ENCODE measurements around the gene C9. TPM values are rescaled to one million over a fixed set of nuclear protein-coding genes. Genes with fewer than 3 reads are reported as not detected.

The C9 gene
- total RNA-seq, 2 experiments from 2014 or later = not detected

DNA sequence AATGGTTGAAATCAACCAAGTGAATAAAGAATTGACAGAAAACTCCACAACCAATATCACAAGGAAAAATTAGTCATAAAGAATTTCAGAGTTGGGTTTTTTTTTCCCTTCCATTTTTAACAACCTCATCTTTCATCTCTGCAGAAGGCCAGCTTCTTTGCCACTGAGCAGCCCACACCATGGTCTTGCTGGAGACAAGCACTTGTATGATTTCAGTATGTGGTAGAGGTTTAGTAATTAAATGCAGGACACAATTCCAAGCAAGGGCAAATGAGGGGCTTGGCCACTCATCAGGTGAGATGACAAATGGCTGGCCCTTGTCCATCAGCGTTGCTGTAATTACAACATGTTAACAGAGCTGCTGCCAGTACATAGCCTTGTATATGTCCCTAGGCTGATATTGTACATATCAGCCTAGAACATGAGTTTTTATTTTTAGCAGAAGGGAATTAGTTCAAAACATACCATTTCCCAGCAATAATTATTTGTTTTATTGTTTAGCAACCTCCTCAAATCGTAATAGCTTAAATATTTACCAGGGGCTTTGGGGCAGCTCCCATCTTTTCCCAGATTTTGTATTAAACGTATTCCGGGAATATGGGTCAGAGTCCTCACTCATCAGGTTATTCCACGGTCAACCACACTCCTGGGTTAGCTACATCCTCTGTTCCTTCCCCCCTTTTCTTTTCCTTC is 5.0 kb upstream of the C9 start:
- H3K27me3 Mint-ChIP-seq = no peaks in the 10 kb centered on the region
- no peak overlapping the region for H3K27ac Mint-ChIP-seq
- H3K4me1 Mint-ChIP-seq (ENCODE audit: low read depth) = peaks cover 3% of the 10 kb centered on the region
- no peaks in the 10 kb centered on the region for H3K9me3 Mint-ChIP-seq
- no peak overlapping the region for H3K4me3 Mint-ChIP-seq
- ChIA-PET POLR2A (interaction anchor here (1.0 kb wide), 1 partner anchor 30 kb away, joined by 3 read pairs; no protein-coding TSS in a partner anchor), CTCF (interaction anchor here (1.7 kb wide), 2 partner anchors 152 to 928 kb away, joined by 4 to 5 read pairs; no protein-coding TSS in a partner anchor)
- no peaks in the 10 kb centered on the region for H3K36me3 Mint-ChIP-seq
- intact Hi-C loops (cut with micrococcal nuclease) = no loop called here
- DNase-seq = no peak

DNA sequence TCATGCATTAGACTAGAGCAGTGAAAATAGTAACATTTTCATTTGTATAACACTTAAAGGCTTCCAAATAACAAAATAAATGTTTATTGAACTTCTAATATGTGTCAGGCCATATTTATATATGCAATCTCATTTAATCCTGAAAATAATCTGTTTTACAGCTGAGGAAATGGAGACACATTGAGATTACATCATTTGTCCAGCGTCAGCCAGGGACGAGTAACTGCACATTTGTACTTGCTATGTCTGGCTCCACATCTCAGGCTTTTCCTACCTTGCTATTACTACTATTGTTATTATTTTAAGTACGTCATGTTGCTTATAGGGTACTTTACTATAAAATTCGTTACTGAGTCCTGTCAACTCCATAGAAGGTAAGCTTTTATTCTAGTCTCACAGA is 3.8 kb upstream of the C9 start:
- ChIA-PET POLR2A (no interaction called here), CTCF (interaction anchor here (0.7 to 1.7 kb wide), 3 partner anchors 8 to 150 kb away, joined by 3 to 5 read pairs (median 4); partner anchors contain the start of gene DAB2)
- DNase-seq = no peak
- no peaks in the 10 kb centered on the region for H3K27me3 Mint-ChIP-seq
- no peaks in the 10 kb centered on the region for H3K36me3 Mint-ChIP-seq
- no peak overlapping the region for H3K27ac Mint-ChIP-seq
- no peak overlapping the region for H3K4me3 Mint-ChIP-seq
- peaks cover 3% of the 10 kb centered on the region for H3K4me1 Mint-ChIP-seq (ENCODE audit: low read depth)
- intact Hi-C loops (cut with micrococcal nuclease) = no loop called here
- no peaks in the 10 kb centered on the region for H3K9me3 Mint-ChIP-seq

DNA sequence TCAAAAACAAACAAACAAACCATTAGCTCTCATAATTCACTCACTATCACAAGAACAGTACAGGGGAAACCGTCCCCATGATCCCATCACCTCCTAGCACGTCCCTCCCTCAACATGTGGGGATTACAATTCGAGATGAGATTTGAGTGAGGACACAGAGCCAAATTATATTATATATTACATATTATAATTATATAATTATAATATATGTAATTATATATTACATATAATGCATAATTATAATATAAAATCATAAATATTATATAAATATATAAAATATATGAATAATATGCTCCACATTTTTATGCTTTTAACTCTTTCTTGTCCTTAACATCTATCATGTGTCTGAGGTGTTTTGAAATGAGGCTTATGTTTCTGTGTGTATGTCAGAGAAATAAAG is 3.4 kb upstream of the C9 start:
- Mint-ChIP-seq H3K36me3 (no peaks in the 10 kb centered on the region), H3K4me1 (ENCODE audit: low read depth) (peaks cover 3% of the 10 kb centered on the region), H3K27me3 (no peaks in the 10 kb centered on the region), H3K27ac (no peak overlapping the region), H3K9me3 (no peaks in the 10 kb centered on the region), H3K4me3 (no peak overlapping the region)
- CTCF ChIA-PET = interaction anchor here (1.2 kb wide), 1 partner anchor 9 kb away, joined by 4 read pairs; no protein-coding TSS in a partner anchor
- intact Hi-C loops (cut with micrococcal nuclease) = no loop called here
- POLR2A ChIA-PET = no interaction called here
- no peak for DNase-seq

DNA sequence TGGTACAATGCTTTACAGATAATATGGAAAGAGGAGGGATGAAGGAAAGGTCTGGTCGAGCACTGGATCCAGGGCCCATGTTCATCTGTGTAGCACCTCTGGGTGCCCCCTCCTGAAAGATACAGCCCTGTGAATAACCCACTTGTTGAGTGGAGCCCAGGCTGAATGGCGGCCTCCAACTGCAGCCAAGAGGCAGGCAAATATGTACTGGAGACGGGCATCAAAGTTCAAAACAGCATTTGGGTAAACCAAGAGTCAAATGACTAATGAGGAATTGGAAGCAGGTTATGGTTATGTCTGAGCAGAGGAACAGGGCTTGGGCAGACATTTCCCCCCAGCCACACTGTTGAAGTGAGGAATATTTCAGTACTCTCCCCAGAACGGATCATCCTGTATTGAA is 1.1 kb downstream of the C9 start:
- no peak for DNase-seq
- no peaks in the 10 kb centered on the region for H3K27me3 Mint-ChIP-seq
- H3K36me3 Mint-ChIP-seq = no peaks in the 10 kb centered on the region
- H3K27ac Mint-ChIP-seq = no peak overlapping the region
- POLR2A ChIA-PET = no interaction called here
- peaks cover 7% of the 10 kb centered on the region for H3K4me1 Mint-ChIP-seq (ENCODE audit: low read depth)
- CTCF ChIA-PET = interaction anchor here (1.2 kb wide), 1 partner anchor 13 kb away, joined by 6 read pairs; no protein-coding TSS in a partner anchor
- no peaks in the 10 kb centered on the region for H3K9me3 Mint-ChIP-seq
- no peak overlapping the region for H3K4me3 Mint-ChIP-seq
- intact Hi-C loops (cut with micrococcal nuclease) = no loop called here

DNA sequence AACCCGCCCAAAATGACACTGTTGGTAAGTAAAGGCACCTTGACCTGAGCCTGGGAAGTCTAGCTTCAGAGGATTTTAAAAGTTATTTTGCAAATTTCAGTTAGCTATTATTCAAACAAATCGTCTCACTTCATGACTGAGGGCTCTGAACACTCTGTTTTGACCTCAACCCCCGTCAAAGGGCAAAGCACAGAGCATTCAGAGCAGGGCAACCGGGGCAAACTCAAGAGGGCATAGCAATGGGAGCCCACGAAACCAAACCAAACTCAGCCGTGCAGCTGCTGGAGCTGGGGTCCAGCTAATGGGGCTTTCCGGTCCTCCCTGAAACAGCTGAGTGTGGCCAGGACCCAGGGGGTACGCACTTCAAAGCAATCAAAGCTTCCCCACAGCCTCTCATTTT is 1.6 kb downstream of the C9 start:
- CTCF ChIA-PET = interaction anchor here (1.2 kb wide), 1 partner anchor 13 kb away, joined by 6 read pairs; no protein-coding TSS in a partner anchor
- H3K4me1 Mint-ChIP-seq (ENCODE audit: low read depth) = peaks cover 7% of the 10 kb centered on the region
- no peak overlapping the region for H3K27ac Mint-ChIP-seq
- intact Hi-C loops (cut with micrococcal nuclease) = no loop called here
- DNase-seq = no peak
- POLR2A ChIA-PET = no interaction called here
- no peaks in the 10 kb centered on the region for H3K27me3 Mint-ChIP-seq
- no peaks in the 10 kb centered on the region for H3K36me3 Mint-ChIP-seq
- no peak overlapping the region for H3K4me3 Mint-ChIP-seq
- no peaks in the 10 kb centered on the region for H3K9me3 Mint-ChIP-seq

DNA sequence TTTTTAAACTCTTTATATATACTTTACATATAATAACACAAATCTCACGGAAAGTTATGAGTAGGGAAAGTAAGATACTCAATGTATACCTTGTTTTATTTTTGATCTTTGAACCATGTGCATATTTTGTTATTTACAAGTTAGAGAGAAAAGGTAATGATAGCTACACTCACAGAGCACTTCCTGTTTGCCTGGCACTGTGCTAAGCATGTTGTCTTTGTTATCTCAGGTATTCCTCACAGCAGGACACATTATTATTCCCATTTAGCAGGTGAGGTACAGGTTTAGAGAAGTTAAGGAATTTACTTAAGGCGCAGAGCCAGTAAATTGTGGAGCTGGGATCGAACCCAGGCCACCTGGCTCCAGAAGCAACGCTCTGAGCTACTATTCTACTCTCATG is 3.0 kb downstream of the C9 start:
- ChIA-PET POLR2A (no interaction called here), CTCF (interaction anchor here (1.6 kb wide), 1 partner anchor 10 kb away, joined by 5 read pairs; no protein-coding TSS in a partner anchor)
- H3K27ac Mint-ChIP-seq = no peak overlapping the region
- H3K4me3 Mint-ChIP-seq = no peak overlapping the region
- H3K4me1 Mint-ChIP-seq (ENCODE audit: low read depth) = peaks cover 7% of the 10 kb centered on the region
- no peaks in the 10 kb centered on the region for H3K9me3 Mint-ChIP-seq
- no peaks in the 10 kb centered on the region for H3K36me3 Mint-ChIP-seq
- no peaks in the 10 kb centered on the region for H3K27me3 Mint-ChIP-seq
- intact Hi-C loops (cut with micrococcal nuclease) = no loop called here
- DNase-seq = no peak

DNA sequence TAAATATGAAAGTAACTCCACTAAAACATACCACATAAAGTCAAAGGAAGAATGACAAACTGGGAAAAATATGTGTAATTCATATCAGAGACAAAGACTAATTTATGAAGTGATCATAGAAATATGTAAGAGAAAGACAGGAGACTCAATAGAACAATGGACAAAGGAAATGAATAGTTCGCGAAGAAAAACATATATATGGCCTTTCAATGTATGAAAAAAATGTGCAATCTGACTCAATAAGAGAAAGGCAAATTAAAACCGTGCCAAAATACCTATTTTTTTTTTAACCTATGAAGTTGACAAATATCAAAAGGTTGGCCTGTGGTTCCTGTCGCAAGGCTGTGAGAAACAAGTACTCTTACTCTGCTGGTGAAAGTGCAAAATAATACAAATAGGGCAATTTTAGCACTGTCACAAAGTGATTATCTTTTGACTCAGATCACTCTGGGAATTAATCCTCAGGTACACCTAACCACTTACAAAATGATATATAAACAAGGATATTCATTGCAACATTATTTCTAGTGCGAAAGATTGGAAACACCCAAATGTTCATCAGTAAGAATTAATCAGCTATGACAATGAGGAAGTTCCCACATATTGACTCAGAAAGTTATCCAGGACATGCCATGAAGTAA is 3.7 kb downstream of the C9 start:
- Mint-ChIP-seq H3K9me3 (no peaks in the 10 kb centered on the region), H3K27ac (no peak overlapping the region), H3K4me3 (no peak overlapping the region), H3K36me3 (no peaks in the 10 kb centered on the region), H3K4me1 (ENCODE audit: low read depth) (peaks cover 7% of the 10 kb centered on the region), H3K27me3 (no peaks in the 10 kb centered on the region)
- peak; percentile 14 for DNase-seq
- POLR2A ChIA-PET = no interaction called here
- CTCF ChIA-PET = interaction anchor here (1.6 kb wide), 1 partner anchor 11 kb away, joined by 5 read pairs; no protein-coding TSS in a partner anchor
- intact Hi-C loops (cut with micrococcal nuclease) = no loop called here

DNA sequence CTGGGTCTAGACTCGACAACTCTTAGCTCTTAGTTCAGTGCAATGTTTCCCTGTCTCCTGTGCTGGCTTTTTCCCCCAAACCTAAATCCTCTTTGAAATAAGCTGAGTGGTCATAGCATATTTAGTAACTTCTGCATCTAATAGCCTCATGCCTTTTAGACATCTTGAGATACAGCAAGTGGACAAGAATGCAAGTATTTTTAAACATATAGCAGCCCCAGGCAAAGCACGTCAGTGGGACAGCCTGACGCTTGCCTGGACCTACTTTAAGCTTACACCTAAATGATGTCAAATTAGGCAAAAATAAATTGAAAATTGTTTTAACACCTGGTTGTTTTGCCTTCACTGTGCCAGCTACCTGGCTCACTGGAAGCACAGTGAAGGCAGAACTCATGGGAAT is 8.0 kb downstream of the C9 start:
- ChIA-PET CTCF (interaction anchor here (1.7 kb wide), 1 partner anchor 20 kb away, joined by 6 read pairs; no protein-coding TSS in a partner anchor), POLR2A (no interaction called here)
- no peaks in the 10 kb centered on the region for H3K27me3 Mint-ChIP-seq
- intact Hi-C loops (cut with micrococcal nuclease) = no loop called here
- DNase-seq = no peak
- peaks cover 13% of the 10 kb centered on the region for H3K9me3 Mint-ChIP-seq
- no peaks in the 10 kb centered on the region for H3K36me3 Mint-ChIP-seq
- H3K27ac Mint-ChIP-seq = no peak overlapping the region
- peaks cover 7% of the 10 kb centered on the region for H3K4me1 Mint-ChIP-seq (ENCODE audit: low read depth)
- H3K4me3 Mint-ChIP-seq = no peak overlapping the region

DNA sequence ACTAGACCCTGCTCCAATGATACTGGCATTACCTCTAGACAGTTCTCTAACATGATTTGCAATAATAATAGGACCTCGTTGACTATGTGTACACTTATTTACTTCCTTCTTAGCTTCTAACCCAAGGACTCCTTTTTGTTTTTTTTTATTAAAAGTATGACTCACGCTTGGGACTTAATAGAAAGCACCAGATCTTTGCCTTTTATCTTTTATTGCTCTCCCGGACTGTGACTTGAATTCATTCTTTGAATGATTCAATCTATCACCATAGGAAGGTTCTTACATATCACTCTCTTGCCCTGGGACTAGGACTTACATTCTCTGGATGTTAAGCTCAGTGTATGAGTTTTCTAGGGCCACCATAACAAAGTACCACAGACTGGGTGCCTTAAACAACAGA is 9.0 kb downstream of the C9 start:
- H3K36me3 Mint-ChIP-seq = no peaks in the 10 kb centered on the region
- DNase-seq = no peak
- POLR2A ChIA-PET = no interaction called here
- H3K4me1 Mint-ChIP-seq (ENCODE audit: low read depth) = peaks cover under 1% of the 10 kb centered on the region
- no peaks in the 10 kb centered on the region for H3K27me3 Mint-ChIP-seq
- intact Hi-C loops (cut with micrococcal nuclease) = no loop called here
- H3K27ac Mint-ChIP-seq = no peak overlapping the region
- CTCF ChIA-PET = interaction anchor here (1.7 kb wide), 1 partner anchor 21 kb away, joined by 6 read pairs; no protein-coding TSS in a partner anchor
- peaks cover 22% of the 10 kb centered on the region for H3K9me3 Mint-ChIP-seq
- H3K4me3 Mint-ChIP-seq = no peak overlapping the region

DNA sequence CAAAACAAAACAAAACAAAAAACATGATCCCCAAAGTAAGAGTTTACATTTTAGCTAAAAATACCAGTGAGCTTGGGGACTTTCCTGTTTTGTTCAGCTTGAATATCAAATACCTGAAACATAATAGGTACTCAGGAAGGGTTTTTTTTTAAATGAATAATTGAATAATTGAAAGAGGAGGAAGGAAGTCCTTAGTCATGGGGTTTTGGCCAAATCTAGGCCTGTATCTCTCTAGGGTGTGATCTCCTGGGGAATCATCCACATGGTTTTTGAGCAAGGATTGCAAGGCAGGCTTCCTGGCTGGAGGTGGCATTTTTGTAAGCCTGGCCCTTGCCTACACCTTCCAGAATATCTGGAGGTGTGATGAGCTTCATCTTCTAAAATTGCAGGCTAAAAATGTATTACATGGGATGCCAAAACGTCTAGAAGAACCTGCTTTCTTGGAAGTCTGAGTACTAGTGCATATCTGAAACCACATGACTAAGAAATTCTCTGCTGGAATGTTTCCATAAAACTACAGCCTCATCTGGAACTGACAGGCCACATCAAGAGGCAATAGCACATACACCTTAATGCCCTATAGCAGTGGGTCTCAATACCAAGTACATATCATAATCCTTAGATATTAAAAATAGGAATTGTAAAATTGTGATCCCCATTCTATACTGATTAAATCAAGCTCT is 10.4 kb downstream of the C9 start:
- no peaks in the 10 kb centered on the region for H3K4me1 Mint-ChIP-seq (ENCODE audit: low read depth)
- H3K27me3 Mint-ChIP-seq = no peaks in the 10 kb centered on the region
- DNase-seq = no peak
- H3K27ac Mint-ChIP-seq = no peak overlapping the region
- H3K4me3 Mint-ChIP-seq = no peak overlapping the region
- intact Hi-C loops (cut with micrococcal nuclease) = no loop called here
- H3K36me3 Mint-ChIP-seq = no peaks in the 10 kb centered on the region
- ChIA-PET POLR2A (interaction anchor here (0.6 kb wide), 1 partner anchor 238 kb away, joined by 3 read pairs; no protein-coding TSS in a partner anchor), CTCF (interaction anchor here (0.6 kb wide), 1 partner anchor 70 kb away, joined by 3 read pairs; no protein-coding TSS in a partner anchor)
- peaks cover 33% of the 10 kb centered on the region for H3K9me3 Mint-ChIP-seq

DNA sequence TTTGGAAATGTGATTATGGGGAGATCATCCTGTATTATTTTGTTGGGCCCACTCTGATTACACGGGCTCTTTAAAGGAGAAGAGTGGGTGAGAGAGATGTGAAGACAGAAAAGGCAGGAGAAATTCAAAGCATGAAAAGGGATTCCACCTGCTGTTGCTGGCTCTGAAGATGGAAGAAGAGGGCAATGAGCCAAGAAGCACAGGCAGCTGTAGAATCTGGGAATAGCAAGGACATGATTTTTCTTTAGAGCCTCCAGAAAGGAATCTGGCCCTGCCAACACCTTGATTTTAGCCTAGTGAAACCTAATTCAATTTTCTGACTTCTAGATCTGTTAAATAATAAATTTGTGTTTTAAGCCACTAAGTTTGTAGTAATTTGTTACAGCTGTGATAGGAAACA is 11.3 kb downstream of the C9 start:
- Mint-ChIP-seq H3K27me3 (no peaks in the 10 kb centered on the region), H3K36me3 (no peaks in the 10 kb centered on the region), H3K9me3 (peaks cover 33% of the 10 kb centered on the region), H3K27ac (no peak overlapping the region), H3K4me3 (no peak overlapping the region), H3K4me1 (ENCODE audit: low read depth) (no peaks in the 10 kb centered on the region)
- POLR2A ChIA-PET = interaction anchor here (0.6 kb wide), 1 partner anchor 237 kb away, joined by 3 read pairs; no protein-coding TSS in a partner anchor
- CTCF ChIA-PET = interaction anchor here (0.6 kb wide), 1 partner anchor 69 kb away, joined by 3 read pairs; no protein-coding TSS in a partner anchor
- DNase-seq = no peak
- intact Hi-C loops (cut with micrococcal nuclease) = no loop called here

DNA sequence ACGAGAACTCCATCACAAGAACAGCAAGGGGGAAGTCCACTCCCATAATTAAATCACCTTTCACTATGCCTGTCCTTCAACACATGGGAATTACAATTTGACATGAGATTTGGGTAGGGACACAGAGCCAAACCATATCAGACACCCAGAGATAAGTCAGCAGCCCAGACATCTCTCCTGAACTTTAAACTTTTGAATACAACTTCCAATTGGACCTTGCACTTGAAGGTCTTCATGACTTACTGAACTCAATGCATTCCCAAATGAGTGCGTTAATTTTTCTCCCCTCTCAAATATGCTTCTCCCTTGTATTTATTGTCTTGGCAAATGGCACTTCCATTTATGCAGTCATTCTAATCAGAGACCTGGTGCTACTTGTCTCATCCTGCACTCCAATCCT is 12.1 kb downstream of the C9 start:
- peaks cover 2% of the 10 kb centered on the region for H3K27me3 Mint-ChIP-seq
- DNase-seq = no peak
- intact Hi-C loops (cut with micrococcal nuclease) = no loop called here
- CTCF ChIA-PET = no interaction called here
- H3K4me1 Mint-ChIP-seq (ENCODE audit: low read depth) = no peaks in the 10 kb centered on the region
- no peaks in the 10 kb centered on the region for H3K36me3 Mint-ChIP-seq
- H3K9me3 Mint-ChIP-seq = peaks cover 33% of the 10 kb centered on the region
- H3K4me3 Mint-ChIP-seq = no peak overlapping the region
- POLR2A ChIA-PET = no interaction called here
- no peak overlapping the region for H3K27ac Mint-ChIP-seq
